ENCODE results near the gene WFDC10A.

The WFDC10A gene

GRCh38 chr20:45617591-45617990 lies 11.9 kb upstream of the WFDC10A start:
- no peaks in the 10 kb centered on the region for H3K4me1 ChIP-seq
- TF ChIP-seq, protein P1, sequence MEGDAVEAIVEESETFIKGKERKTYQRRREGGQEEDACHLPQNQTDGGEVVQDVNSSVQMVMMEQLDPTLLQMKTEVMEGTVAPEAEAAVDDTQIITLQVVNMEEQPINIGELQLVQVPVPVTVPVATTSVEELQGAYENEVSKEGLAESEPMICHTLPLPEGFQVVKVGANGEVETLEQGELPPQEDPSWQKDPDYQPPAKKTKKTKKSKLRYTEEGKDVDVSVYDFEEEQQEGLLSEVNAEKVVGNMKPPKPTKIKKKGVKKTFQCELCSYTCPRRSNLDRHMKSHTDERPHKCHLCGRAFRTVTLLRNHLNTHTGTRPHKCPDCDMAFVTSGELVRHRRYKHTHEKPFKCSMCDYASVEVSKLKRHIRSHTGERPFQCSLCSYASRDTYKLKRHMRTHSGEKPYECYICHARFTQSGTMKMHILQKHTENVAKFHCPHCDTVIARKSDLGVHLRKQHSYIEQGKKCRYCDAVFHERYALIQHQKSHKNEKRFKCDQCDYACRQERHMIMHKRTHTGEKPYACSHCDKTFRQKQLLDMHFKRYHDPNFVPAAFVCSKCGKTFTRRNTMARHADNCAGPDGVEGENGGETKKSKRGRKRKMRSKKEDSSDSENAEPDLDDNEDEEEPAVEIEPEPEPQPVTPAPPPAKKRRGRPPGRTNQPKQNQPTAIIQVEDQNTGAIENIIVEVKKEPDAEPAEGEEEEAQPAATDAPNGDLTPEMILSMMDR (IDR thresholded peaks at IDR 0.05) = no peak
- no peaks in the 10 kb centered on the region for H3K27me3 ChIP-seq
- H3K27ac ChIP-seq = no peak overlapping the region
- no peaks in the 10 kb centered on the region for H3K9me3 ChIP-seq
- no peaks in the 10 kb centered on the region for H3K36me3 ChIP-seq
- intact Hi-C loops (cut with DNase I; ENCODE audit: low total_unique reads) = no loop called here
- DNase-seq = no peak
- H3K4me3 ChIP-seq = no peak overlapping the region

DNA sequence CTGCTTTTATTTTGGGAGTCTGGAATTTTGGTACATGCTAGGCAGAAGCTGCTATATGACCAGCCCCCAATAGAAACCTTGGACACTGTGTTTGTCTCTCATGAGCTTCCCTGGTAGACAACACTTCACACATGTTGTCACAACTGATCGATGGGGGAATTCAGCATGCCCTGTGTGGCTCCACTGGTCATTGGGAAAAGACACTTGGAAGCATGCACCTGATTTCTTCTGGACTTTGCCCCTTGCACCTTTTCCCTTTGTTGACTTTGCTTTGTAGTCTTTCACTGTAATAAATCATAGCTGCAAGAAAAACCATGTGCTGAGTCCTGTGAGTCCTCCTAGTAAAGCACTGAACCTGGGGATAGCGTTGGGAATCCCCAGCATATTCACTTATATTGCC lies 7.9 kb upstream of the WFDC10A start:
- TF ChIP-seq, protein P1 (IDR thresholded peaks at IDR 0.05) = no peak
- Histone ChIP-seq H3K36me3 (no peaks in the 10 kb centered on the region), H3K27me3 (no peaks in the 10 kb centered on the region), H3K4me3 (no peak overlapping the region), H3K9me3 (no peaks in the 10 kb centered on the region), H3K27ac (no peak overlapping the region), H3K4me1 (no peaks in the 10 kb centered on the region)
- no peak for DNase-seq
- intact Hi-C loops (cut with DNase I; ENCODE audit: low total_unique reads) = no loop called here

DNA sequence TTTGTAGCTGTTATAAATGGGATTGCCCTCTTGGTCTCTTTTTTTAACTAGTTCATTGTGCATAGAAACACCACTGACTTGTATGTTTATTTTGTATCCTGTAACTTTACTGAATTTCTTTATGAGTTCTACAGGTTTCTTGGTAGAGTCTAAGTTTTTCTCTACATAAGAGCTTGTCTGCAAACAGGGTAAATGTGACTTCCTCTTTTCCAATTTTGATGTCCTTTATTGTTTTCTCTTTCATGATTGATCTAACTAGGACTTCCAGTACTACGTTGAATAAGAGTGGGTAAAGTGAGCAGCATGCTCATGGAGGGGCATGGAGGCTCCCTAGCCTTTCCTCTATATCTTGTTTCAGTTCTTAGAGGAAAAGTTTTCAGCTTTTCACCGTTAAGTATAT lies 3.0 kb upstream of the WFDC10A start:
- Histone ChIP-seq H3K4me3 (no peak overlapping the region), H3K27me3 (no peaks in the 10 kb centered on the region), H3K27ac (no peak overlapping the region), H3K9me3 (no peaks in the 10 kb centered on the region), H3K36me3 (no peaks in the 10 kb centered on the region), H3K4me1 (peaks cover 0 to 5% (median 0%) of the 10 kb centered on the region in 4 donors)
- TF ChIP-seq, protein P1 (IDR thresholded peaks at IDR 0.05) = no peak
- intact Hi-C loops (cut with DNase I; ENCODE audit: low total_unique reads) = no loop called here
- no peak for DNase-seq

- no peak for DNase-seq
- Histone ChIP-seq H3K27me3 (no peaks in the 10 kb centered on the region), H3K9me3 (no peaks in the 10 kb centered on the region), H3K4me1 (peaks cover 0 to 5% (median 0%) of the 10 kb centered on the region in 4 donors), H3K27ac (no peak overlapping the region), H3K4me3 (no peak overlapping the region), H3K36me3 (no peaks in the 10 kb centered on the region)
- intact Hi-C loops (cut with DNase I; ENCODE audit: low total_unique reads) = no loop called here
- TF ChIP-seq, protein P1 (IDR thresholded peaks at IDR 0.05) = no peak
Observed at GRCh38 chr20:45630371-45630770, 832 bp downstream of the WFDC10A start.

DNA sequence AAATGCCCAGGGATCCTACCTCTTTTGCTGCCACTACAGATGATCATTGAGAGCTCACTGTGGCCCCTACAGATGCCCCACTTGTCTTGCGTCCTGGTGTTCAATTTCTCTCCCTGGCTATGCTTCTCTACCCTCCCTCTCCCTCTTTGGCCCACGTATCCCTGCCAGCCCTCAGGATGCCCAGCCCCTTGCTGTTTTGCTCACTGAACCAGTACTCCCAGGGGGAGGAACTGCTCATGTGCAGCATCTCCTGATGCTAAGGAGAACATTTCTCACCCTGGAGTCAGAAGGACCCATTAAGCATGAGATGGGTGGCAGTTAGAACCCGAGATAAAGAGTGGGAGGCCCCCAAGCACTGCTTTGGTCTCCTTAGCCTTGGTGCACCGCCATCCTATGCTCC lies 1.6 kb downstream of the WFDC10A start, which contains the start of gene WFDC9:
TSS of gene WFDC9 (minus strand) at position 101 of the 400 bp plus-strand sequence. CDS start 21,103 bp downstream, outside the sequence.
- no peaks in the 10 kb centered on the region for H3K9me3 ChIP-seq
- no peak within 1 kb of the TSS for H3K4me3 ChIP-seq
- H3K27ac ChIP-seq = no peak within 1 kb of the TSS
- intact Hi-C loops (cut with DNase I; ENCODE audit: low total_unique reads) = no loop called here
- no peaks in the 10 kb centered on the region for H3K27me3 ChIP-seq
- H3K4me1 ChIP-seq = peaks cover 0 to 5% (median 0%) of the 10 kb centered on the region in 4 donors
- TF ChIP-seq, protein P1 (IDR thresholded peaks at IDR 0.05) = no peak
- no peak for DNase-seq
- H3K36me3 ChIP-seq = no peaks in the 10 kb centered on the region

- TF ChIP-seq, protein P1 (IDR thresholded peaks at IDR 0.05) = no peak
- Histone ChIP-seq H3K9me3 (no peaks in the 10 kb centered on the region), H3K4me1 (no peaks in the 10 kb centered on the region), H3K27ac (no peak overlapping the region), H3K4me3 (no peak overlapping the region), H3K27me3 (no peaks in the 10 kb centered on the region), H3K36me3 (no peaks in the 10 kb centered on the region)
- no peak for DNase-seq
- intact Hi-C loops (cut with DNase I; ENCODE audit: low total_unique reads) = no loop called here
Observed at GRCh38 chr20:45636513-45636912, 7.0 kb downstream of the WFDC10A start.
